OCI-LY1 (cell line): ENCODE measurements around the gene DNAL4.

Experiments
- H2AFZ ChIP-seq: fragments of 200-600 bp; sonication (generic), shearing (Covaris generic); 2 replicates; pipeline ENCODE4 v1.6.0; 2014; ENCODE audit warnings: antibody characterized with exemption, mild to moderate bottlenecking, low read length
- H3F3A ChIP-seq: fragments of 200-600 bp; sonication (generic), shearing (Covaris generic); 2 replicates; pipeline ENCODE4 v1.6.0; 2014; ENCODE audit warnings: mild to moderate bottlenecking, antibody characterized with exemption, low read length, moderate library complexity; ENCODE audit not compliant: insufficient read depth
- H3K27ac ChIP-seq: fragments of 200-600 bp; sonication (generic); 2 replicates; pipeline ENCODE4 v1.5.1; 2014; ENCODE audit warnings: low read length, mixed run types, mild to moderate bottlenecking, low read depth; ENCODE audit not compliant: poor library complexity, severe bottlenecking
- H3K27me3 ChIP-seq: fragments of 200-600 bp; sonication (generic); 2 replicates; pipeline ENCODE4 v1.6.0; 2014; ENCODE audit warnings: antibody characterized with exemption, mild to moderate bottlenecking, low read length, moderate library complexity; ENCODE audit not compliant: insufficient read depth
- H3K36me3 ChIP-seq: fragments of 200-600 bp; sonication (generic); 2 replicates; pipeline ENCODE4 v1.6.1; 2014; ENCODE audit warnings: mild to moderate bottlenecking, antibody characterized with exemption, low read length, moderate library complexity, mixed read lengths; ENCODE audit not compliant: insufficient read depth
- H3K4me1 ChIP-seq: fragments of 200-600 bp; sonication (generic); 2 replicates; pipeline ENCODE4 v1.5.1; 2014; ENCODE audit warnings: mild to moderate bottlenecking, low read length, moderate library complexity; ENCODE audit not compliant: insufficient read depth, severe bottlenecking
- H3K4me2 ChIP-seq: fragments of 200-600 bp; sonication (generic), shearing (Covaris generic); 2 replicates; pipeline ENCODE4 v1.6.1; 2014; ENCODE audit warnings: low read length
- H3K4me3 ChIP-seq: fragments of 200-600 bp; sonication (generic); 2 replicates; pipeline ENCODE4 v1.5.1; 2014; ENCODE audit warnings: low read length, low read depth, mild to moderate bottlenecking, mixed read lengths; ENCODE audit not compliant: poor library complexity, severe bottlenecking
- H3K79me2 ChIP-seq: fragments of 200-600 bp; shearing (Covaris generic); 2 replicates; pipeline ENCODE4 v1.6.1; 2016; ENCODE audit warnings: mixed run types, low read length, mixed read lengths; ENCODE audit not compliant: insufficient read depth
- H3K9ac ChIP-seq: fragments of 200-600 bp; sonication (generic), shearing (Covaris generic); 2 replicates; pipeline ENCODE4 v1.6.1; 2014; ENCODE audit warnings: mild to moderate bottlenecking, low read length, mixed read lengths
- H3K9me2 ChIP-seq: fragments of 200-600 bp; sonication (generic), shearing (Covaris generic); 2 replicates; pipeline ENCODE4 v1.6.1; 2014; ENCODE audit warnings: low read depth, mild to moderate bottlenecking, low read length, mixed read lengths
- H3K9me3 ChIP-seq: fragments of 200-600 bp; shearing (Covaris generic); 2 replicates; pipeline ENCODE4 v1.6.1; 2014; ENCODE audit warnings: low read length, mixed read lengths
- H4K20me1 ChIP-seq: fragments of 200-600 bp; sonication (generic), shearing (Covaris generic); 2 replicates; pipeline ENCODE4 v1.6.0; 2016; ENCODE audit warnings: mild to moderate bottlenecking, low read length; ENCODE audit not compliant: insufficient read depth
- EZH2 ChIP-seq: fragments of 200-600 bp; sonication (generic), shearing (Covaris generic); IDR thresholded peaks from 2 replicates; pipeline ENCODE4 v1.8.0; 2017; ENCODE audit warnings: borderline replicate concordance, mixed run types, mild to moderate bottlenecking, antibody characterized with exemption, low read length, moderate library complexity, mixed read lengths
- TF ChIP-seq, protein P1 (sequence below): fragments of 200-600 bp; sonication (generic), shearing (Covaris generic); IDR thresholded peaks from 2 replicates; pipeline ENCODE4 v1.5.1; 2017; ENCODE audit warnings: mild to moderate bottlenecking, antibody characterized with exemption, low read length, moderate library complexity, mixed read lengths

DNAL4 gene

DNA sequence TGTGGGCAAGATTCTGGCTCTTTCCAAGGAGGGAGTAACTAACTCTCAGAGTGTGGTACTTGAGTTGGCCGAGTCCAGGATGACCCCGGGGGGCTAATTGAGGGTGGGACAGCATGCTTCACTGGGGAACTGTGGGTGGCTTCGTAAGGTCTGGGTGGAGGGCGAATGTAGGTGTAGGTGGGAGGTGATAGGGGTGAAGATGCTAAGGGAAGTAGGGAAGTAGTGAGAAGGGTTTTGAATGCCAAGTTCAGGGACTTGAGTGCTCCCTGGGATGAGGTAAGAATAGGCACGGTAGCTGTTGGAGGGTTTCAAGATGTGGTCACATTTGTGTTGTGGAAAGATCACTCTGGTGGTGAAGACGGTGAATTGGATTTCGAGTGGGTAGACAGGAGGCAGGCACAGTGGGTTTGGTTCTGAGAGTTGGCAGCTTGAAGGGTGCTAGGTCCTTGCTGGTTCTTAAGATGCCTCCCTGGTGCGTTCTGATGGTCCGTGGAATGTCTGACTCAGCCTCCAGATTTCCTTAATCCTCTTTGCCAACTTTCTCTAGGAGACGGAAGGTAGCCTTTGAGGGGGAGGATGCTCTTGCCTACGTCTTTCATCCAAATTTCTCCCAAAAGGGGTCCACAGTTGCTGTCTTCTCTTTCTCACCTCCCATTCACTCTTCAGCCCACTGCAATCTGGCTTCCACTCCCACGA is 2.5 kb upstream of the DNAL4 start:
- Histone ChIP-seq H3K9me3 (0 out of 2 replicates have a peak, but pooled peaks cover 3% of the 10 kb centered on the region), H3K36me3 (no peaks in the 10 kb centered on the region), H3K27ac (no peak overlapping the region), H3K4me3 (no peak overlapping the region), H4K20me1 (no peaks in the 10 kb centered on the region), H3K9me2 (no peaks in the 10 kb centered on the region), H3K9ac (no peak overlapping the region), H3F3A (no peaks in the 10 kb centered on the region), H3K4me2 (no peak overlapping the region), H3K79me2 (no peaks in the 10 kb centered on the region), H2AFZ (no peak overlapping the region), H3K4me1 (peaks cover 13% of the 10 kb centered on the region), H3K27me3 (peaks cover 5% of the 10 kb centered on the region; the same call in 1 of the 2 replicates)
- TF ChIP-seq, protein P1, sequence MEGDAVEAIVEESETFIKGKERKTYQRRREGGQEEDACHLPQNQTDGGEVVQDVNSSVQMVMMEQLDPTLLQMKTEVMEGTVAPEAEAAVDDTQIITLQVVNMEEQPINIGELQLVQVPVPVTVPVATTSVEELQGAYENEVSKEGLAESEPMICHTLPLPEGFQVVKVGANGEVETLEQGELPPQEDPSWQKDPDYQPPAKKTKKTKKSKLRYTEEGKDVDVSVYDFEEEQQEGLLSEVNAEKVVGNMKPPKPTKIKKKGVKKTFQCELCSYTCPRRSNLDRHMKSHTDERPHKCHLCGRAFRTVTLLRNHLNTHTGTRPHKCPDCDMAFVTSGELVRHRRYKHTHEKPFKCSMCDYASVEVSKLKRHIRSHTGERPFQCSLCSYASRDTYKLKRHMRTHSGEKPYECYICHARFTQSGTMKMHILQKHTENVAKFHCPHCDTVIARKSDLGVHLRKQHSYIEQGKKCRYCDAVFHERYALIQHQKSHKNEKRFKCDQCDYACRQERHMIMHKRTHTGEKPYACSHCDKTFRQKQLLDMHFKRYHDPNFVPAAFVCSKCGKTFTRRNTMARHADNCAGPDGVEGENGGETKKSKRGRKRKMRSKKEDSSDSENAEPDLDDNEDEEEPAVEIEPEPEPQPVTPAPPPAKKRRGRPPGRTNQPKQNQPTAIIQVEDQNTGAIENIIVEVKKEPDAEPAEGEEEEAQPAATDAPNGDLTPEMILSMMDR: no peak
- TF ChIP-seq EZH2: no peak

DNA sequence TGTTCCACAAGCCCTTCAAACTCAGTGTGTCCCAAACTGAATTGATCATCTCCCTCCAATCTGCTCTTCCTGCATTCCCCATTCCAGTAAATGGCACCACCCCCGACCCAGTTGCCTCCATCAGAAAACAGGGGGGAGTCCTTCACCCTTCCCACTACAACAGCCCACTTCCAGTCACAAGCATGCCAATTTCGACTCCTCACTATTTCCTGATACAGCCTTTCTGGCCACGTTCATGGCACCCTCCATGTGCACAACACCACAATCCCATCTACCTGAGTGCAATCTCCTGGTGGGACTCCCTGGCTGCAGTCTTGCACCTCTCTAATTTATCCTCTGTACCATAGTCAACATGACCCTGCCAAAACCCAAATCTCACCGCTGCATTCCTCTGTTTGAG is 1.6 kb upstream of the DNAL4 start:
- H2AFZ ChIP-seq: no peak overlapping the region
- H3F3A ChIP-seq: no peaks in the 10 kb centered on the region
- no peak overlapping the region for H3K4me3 ChIP-seq
- peaks cover 13% of the 10 kb centered on the region for H3K4me1 ChIP-seq
- H3K9me2 ChIP-seq: no peaks in the 10 kb centered on the region
- H3K27ac ChIP-seq: no peak overlapping the region
- 0 out of 2 replicates have a peak, but pooled peaks cover 3% of the 10 kb centered on the region for H3K9me3 ChIP-seq
- no peaks in the 10 kb centered on the region for H3K36me3 ChIP-seq
- no peak overlapping the region for H3K9ac ChIP-seq
- H3K79me2 ChIP-seq: no peaks in the 10 kb centered on the region
- no peak for TF ChIP-seq EZH2
- TF ChIP-seq, protein P1: no peak
- H4K20me1 ChIP-seq: no peaks in the 10 kb centered on the region
- peaks cover 5% of the 10 kb centered on the region; the same call in 1 of the 2 replicates for H3K27me3 ChIP-seq
- no peak overlapping the region for H3K4me2 ChIP-seq

DNA sequence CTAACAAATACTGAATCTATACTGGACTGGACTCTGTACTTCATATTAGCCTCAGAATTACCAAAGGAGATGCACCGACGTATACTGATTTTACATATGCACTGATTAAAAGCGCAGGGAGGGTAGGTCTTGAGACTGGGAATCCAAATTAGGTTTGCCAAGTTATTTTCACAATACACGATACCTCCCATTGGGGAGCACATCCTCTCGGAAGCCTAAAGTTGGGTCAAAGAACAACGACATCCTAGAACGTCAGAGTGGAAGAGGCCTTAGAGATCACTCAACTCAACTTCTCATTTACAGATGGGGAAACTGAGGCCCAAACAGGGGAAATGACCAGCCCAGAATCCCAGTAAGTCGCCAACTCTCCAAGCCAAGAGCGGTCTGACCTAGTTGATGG is 626 bp downstream of the DNAL4 start:
- Histone ChIP-seq H2AFZ (no peak overlapping the region), H3K4me1 (peaks cover 13% of the 10 kb centered on the region), H3K79me2 (no peaks in the 10 kb centered on the region), H3K27me3 (no peaks in the 10 kb centered on the region), H3K9ac (peak overlapping the region; percentile 52; the same call in 1 of the 2 replicates), H3K9me3 (no peaks in the 10 kb centered on the region), H3K9me2 (no peaks in the 10 kb centered on the region), H3K4me3 (peak overlapping the region; percentile 68), H4K20me1 (no peaks in the 10 kb centered on the region), H3K27ac (no peak overlapping the region), H3K36me3 (no peaks in the 10 kb centered on the region), H3K4me2 (peak overlapping the region; percentile 77), H3F3A (no peaks in the 10 kb centered on the region)
- no peak for TF ChIP-seq EZH2
- TF ChIP-seq, protein P1: no peak
